AG09319 (cell line): Measurements from ENCODE around the gene IKZF4.
A peak's percentile ranks its signal among the peaks of the same experiment; 100 is the strongest.

Source experiments
- DNase-seq: peaks from one replicate; pipeline ENCODE4 v3.0.0-alpha.2; 2010; ENCODE audit warnings: low read depth; ENCODE audit errors: extremely low read depth
- TF ChIP-seq, protein P1 (sequence below): IDR thresholded peaks from 2 replicates; pipeline ENCODE4 v1.5.1; 2011; ENCODE audit warnings: low read depth, mild to moderate bottlenecking, inconsistent platforms, low read length, moderate library complexity

The IKZF4 gene

DNA sequence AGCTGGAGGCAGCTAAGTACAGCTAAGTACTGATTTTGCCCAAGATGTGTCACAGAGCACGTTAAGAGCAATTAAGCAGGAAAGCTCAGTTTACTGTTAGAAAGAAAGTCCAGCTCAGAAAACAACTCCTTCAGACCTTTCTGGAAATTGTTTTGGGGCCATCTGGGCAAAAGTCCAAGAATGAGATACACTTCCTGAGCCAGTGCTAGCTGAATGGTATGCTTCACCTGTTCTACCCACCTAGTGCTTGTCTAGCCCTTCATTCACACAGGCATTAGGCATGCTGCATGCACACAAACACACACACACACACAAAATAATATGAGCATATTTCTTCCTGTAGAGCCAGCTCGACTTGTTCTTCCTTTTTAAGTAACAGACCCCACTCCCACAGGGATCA, 6.6 kb upstream of the IKZF4 start:
- TF ChIP-seq, protein P1, sequence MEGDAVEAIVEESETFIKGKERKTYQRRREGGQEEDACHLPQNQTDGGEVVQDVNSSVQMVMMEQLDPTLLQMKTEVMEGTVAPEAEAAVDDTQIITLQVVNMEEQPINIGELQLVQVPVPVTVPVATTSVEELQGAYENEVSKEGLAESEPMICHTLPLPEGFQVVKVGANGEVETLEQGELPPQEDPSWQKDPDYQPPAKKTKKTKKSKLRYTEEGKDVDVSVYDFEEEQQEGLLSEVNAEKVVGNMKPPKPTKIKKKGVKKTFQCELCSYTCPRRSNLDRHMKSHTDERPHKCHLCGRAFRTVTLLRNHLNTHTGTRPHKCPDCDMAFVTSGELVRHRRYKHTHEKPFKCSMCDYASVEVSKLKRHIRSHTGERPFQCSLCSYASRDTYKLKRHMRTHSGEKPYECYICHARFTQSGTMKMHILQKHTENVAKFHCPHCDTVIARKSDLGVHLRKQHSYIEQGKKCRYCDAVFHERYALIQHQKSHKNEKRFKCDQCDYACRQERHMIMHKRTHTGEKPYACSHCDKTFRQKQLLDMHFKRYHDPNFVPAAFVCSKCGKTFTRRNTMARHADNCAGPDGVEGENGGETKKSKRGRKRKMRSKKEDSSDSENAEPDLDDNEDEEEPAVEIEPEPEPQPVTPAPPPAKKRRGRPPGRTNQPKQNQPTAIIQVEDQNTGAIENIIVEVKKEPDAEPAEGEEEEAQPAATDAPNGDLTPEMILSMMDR: no peak

DNA sequence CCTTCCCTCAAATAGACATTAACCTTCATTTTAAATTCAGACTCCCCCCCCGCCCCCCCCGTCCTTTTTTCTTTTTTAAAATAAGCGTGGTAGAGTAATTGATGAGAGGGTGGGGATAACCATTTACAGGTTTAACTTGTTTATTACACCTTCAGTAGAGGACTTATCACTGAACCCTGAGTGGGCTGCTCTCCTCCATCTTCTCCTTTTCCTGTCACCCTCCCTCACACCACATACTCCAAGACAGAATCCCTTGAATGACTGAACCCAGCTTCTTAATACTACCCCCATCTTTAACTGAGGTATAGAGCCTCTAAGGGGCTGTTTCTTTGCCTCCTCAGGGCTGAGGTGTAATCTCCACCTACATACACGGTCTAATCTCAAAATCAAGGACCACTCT, 3.7 kb upstream of the IKZF4 start:
- TF ChIP-seq, protein P1: no peak
- DNase-seq: no peak

More for the DNA sequence above, 6.6 kb upstream of the IKZF4 start:
- DNase-seq: no peak

DNA sequence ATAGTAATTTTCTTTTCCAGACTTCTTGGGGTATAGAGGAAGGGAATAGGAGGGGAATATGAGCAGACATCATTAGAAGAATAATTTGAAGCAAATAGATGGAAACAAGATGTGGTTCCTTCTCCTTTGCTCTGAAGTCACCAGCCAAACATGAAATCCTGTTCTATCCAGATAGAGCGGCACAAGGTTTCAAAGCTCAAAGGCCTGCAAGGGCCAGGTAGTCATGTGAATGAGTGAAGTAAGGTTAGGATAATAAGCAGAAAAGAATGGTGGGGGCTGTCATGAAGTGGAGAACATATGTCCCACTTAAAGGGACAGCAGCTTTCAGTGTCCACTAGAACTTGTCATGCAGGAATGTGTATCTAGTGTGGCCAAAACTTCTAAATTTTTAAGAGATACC, 2.5 kb upstream of the IKZF4 start:
- TF ChIP-seq, protein P1: no peak
- DNase-seq: no peak

DNA sequence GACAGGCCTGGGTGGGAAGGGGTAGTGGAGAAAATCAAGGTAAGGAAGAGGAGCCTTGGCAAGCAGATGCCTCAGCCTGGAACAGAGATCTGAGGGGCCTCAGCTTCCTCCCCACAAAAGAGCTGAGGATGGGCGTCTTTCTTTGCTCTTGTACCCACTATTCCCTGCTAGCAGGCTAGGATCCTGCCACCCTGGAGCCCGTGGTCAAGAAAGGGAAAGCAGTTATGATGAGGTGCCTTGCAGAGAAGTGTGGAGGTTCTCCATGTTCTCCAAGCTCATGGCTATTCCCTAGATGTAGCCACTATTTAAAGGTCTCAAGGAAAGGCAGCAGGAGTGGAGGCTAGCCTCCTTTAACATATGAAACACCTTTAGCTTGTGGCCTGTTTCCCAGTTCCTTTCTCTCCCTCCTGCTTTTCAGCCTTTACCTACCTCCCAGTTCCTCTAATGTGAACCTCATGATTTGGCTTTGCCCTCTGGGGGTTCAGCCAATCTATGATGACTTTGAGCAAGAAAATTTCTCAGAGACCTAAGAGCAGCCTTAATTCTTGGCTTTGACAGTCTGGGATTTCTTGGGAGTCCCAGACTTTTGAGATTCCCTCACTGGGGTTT, 1.1 kb downstream of the IKZF4 start:
- DNase-seq: no peak
- TF ChIP-seq, protein P1: no peak

DNA sequence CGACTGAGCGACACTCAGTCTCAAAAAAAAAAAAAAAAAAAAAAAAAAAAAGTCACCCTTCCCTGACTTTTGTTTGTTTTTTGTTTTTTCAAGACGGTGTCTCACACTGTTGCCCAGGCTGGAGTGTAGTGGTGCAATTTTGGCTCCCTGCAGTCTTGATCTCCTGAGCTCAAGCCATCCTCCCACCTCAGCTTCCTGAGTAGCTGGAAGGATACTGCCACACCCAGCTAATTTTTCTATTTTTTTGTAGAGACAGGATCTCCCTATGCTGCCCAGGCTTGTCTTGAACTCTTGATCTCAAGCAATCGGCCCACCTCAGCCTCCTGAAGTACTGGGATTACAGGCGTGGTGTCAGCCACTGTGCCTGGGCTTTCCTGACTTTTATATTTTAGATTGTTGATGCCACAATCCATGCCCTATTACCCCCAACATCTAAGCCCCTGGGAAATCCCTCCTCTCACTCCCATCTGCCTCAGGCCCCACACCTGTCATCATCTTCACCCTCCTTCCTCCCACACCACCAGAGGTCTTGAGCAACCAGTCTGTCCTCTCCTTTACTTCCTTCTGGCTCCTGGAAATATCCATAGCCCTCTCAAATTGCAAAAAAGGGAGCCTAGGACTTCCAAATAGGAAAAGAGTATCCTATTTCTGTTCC, 7.8 kb downstream of the IKZF4 start:
- DNase-seq: no peak
- TF ChIP-seq, protein P1: no peak

DNA sequence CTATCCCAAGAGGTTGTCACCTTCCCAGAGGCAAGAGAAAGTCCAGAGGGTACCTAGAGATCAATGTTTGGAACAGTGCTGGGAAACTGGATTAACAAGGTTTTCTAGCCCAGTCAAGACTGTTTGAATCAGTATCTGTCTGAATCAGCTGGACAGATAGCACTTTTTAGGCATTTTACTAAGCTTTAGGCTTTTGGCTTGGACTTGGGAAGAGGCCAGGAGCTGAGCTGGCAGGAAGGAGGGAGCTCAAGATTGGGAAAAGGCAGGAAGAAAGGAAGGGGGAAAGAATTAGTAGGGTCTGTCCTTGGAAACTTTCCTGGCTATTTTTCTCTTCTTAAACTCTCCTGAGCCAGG, 8.3 kb downstream of the IKZF4 start:
- TF ChIP-seq, protein P1: no peak
- no peak for DNase-seq

DNA sequence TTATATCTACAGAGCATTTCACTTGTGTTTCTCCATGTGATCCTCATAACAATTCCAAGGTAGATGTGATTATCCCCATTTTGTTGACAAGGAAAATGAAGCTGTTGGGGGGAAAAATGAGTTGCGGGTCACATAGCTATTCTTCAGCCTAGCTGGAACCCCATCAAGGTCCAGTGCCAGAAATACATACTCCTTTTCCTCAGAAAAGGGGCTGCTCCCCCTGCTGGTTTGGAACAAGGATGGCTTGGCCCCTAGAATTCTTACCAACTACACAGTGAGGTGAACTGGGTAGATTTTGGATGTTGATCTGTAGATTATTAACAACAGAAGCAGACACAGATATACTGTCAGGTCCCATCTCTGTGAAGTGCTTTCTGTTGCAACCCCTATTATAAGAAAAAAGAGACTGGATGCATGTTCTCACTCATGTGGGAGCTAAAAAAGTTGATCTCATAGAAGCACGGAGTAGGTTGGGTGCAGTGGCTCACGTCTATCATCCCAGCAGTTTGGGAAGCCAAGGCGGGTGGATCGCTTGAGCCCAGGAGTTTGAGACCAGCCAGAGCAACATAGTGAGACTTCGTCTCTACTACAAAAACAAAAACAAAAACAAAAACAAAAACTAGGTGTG, 8.9 kb downstream of the IKZF4 start:
- DNase-seq: no peak
- TF ChIP-seq, protein P1: peak; percentile 85
